Activated B cell treated with CpG ODN at 0.5 μM for 24 hours (primary cell): ENCODE data around the gene ADAMTS15. TPM values are rescaled to one million over a fixed set of nuclear protein-coding genes. Genes with fewer than 3 reads are reported as not detected.

Experiments used
- ATAC-seq: fragments of 200-7000 bp; cut with Tn5 transposase; one replicate; pipeline ENCODE4 v1.10.0; 2021; ENCODE audit warnings: low read depth, mild to moderate bottlenecking, moderate library complexity
- CTCF ChIA-PET: fragments of 350-600 bp; sonication (Branson Sonifier 250); formaldehyde crosslinking; loops from one replicate; lab custom pipeline; 2021; ENCODE audit warnings: antibody characterized with exemption; lab: Charles Lee
- POLR2A ChIA-PET: fragments of 350-600 bp; sonication (Branson Sonifier 250); formaldehyde crosslinking; loops from one replicate; lab custom pipeline; 2021; ENCODE audit warnings: antibody characterized with exemption; lab: Charles Lee
- DNase-seq: peaks from one replicate; pipeline ENCODE4 v3.0.0; 2022
- H3K27ac Mint-ChIP-seq: one replicate; pipeline ENCODE4 v1.8.0; 2020; ENCODE audit warnings: mixed read lengths
- H3K27me3 Mint-ChIP-seq: one replicate; pipeline ENCODE4 v1.8.0; 2021; ENCODE audit warnings: mixed read lengths
- H3K36me3 Mint-ChIP-seq: one replicate; pipeline ENCODE4 v1.8.0; 2021; ENCODE audit warnings: low read depth, mixed read lengths
- H3K4me1 Mint-ChIP-seq: one replicate; pipeline ENCODE4 v1.8.0; 2021; ENCODE audit warnings: mixed read lengths
- H3K4me3 Mint-ChIP-seq: one replicate; pipeline ENCODE4 v1.8.0; 2020; ENCODE audit warnings: mild to moderate bottlenecking, mixed read lengths
- H3K9me3 Mint-ChIP-seq: one replicate; pipeline ENCODE4 v1.8.0; 2020; ENCODE audit warnings: mixed read lengths
- CTCF ChIP-seq: fragments of 200-600 bp; IDR thresholded peaks from one replicate; pipeline ENCODE4 v1.8.0; 2022; ENCODE audit warnings: antibody characterized with exemption, mild to moderate bottlenecking
- intact Hi-C: fragments of 100-400 bp; cut with micrococcal nuclease; formaldehyde crosslinking; loops from one replicate; pipeline ENCODE4 v1.15.1; 2024
- total RNA-seq: library from RNA; stranded (reverse); gene quantifications from 2 replicates; pipeline ENCODE4 v1.2.3, GENCODE V29; 2022

ADAMTS15 gene
- total RNA-seq, 1 donor from 2014 or later = not detected

DNA sequence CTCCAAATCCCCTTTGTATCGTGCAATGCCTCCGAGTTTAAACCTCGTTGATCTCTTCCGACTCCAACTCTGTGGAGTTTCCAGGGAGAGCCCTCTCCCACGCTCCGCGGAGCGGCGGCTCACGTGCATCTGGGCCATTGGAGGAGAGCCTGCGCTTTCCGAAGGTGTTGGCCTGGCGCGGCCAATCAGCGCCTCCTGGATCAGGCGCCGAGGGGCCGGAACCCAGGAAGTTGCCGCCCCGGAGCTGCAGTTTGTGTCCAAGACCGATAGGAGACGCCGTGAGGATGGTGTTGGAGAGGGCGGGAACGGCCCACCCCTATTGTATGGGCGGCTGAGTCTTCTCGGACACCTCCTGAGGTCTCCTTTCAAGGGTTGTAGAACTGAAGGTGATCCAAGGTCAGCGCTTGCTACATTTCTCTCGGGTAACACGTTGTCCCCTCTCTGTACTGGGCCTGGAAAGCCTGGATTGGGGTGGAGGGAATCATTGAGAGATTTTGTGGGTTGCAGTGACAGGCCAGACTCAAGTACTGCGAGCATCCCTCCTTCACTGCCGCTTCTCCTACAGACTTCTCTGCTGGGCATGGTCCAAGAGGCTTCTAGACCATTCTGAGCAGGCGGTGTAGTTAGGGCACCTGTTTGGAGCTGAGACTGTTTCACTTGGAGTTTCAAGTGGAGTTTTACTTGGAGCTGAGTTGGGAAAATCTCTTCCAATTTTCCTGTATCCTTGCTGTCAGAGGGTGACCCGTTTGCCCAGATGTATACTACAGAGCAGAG is 1.7 kb downstream of the ADAMTS15 start:
- no peak for TF ChIP-seq CTCF
- Mint-ChIP-seq H3K27ac (no peak overlapping the region), H3K4me3 (no peak overlapping the region), H3K4me1 (peaks cover 10% of the 10 kb centered on the region), H3K27me3 (peaks cover 49% of the 10 kb centered on the region), H3K36me3 (no peaks in the 10 kb centered on the region), H3K9me3 (no peaks in the 10 kb centered on the region)
- ATAC-seq = no peak
- CTCF ChIA-PET = no interaction called here
- POLR2A ChIA-PET = no interaction called here
- intact Hi-C loops = no loop called here
- DNase-seq = no peak

GRCh38 chr11:130451231-130452019 is 3.0 kb downstream of the ADAMTS15 start:
- POLR2A ChIA-PET = no interaction called here
- Mint-ChIP-seq H3K4me3 (no peak overlapping the region), H3K36me3 (no peaks in the 10 kb centered on the region), H3K9me3 (no peaks in the 10 kb centered on the region), H3K27ac (no peak overlapping the region), H3K4me1 (peaks cover 10% of the 10 kb centered on the region), H3K27me3 (peaks cover 48% of the 10 kb centered on the region)
- DNase-seq = no peak
- CTCF ChIA-PET = interaction anchor here (1.1 kb wide), 1 partner anchor 9 kb away, joined by 4 read pairs; no protein-coding TSS in a partner anchor
- no peak for TF ChIP-seq CTCF
- no peak for ATAC-seq
- intact Hi-C loops = no loop called here

- Mint-ChIP-seq H3K9me3 (no peaks in the 10 kb centered on the region), H3K27me3 (peaks cover 40% of the 10 kb centered on the region), H3K4me3 (no peak overlapping the region), H3K4me1 (peaks cover 10% of the 10 kb centered on the region), H3K36me3 (no peaks in the 10 kb centered on the region), H3K27ac (no peak overlapping the region)
- ChIA-PET CTCF (no interaction called here), POLR2A (no interaction called here)
- intact Hi-C loops = no loop called here
- TF ChIP-seq CTCF = no peak
- DNase-seq = no peak
- ATAC-seq = no peak
Measured at GRCh38 chr11:130452176-130452575, 3.7 kb downstream of the ADAMTS15 start.

- intact Hi-C loops = no loop called here
- ATAC-seq (no peak), DNase-seq (no peak)
- no peak overlapping the region for H3K27ac Mint-ChIP-seq
- TF ChIP-seq CTCF = no peak
- H3K27me3 Mint-ChIP-seq = peaks cover 36% of the 10 kb centered on the region
- H3K36me3 Mint-ChIP-seq = no peaks in the 10 kb centered on the region
- CTCF ChIA-PET = interaction anchor here (0.7 kb wide), 1 partner anchor 409 kb away, joined by 3 read pairs; no protein-coding TSS in a partner anchor
- peaks cover 10% of the 10 kb centered on the region for H3K4me1 Mint-ChIP-seq
- POLR2A ChIA-PET = interaction anchor here (0.8 kb wide), 1 partner anchor 12 kb away, joined by 3 read pairs; no protein-coding TSS in a partner anchor
- no peaks in the 10 kb centered on the region for H3K9me3 Mint-ChIP-seq
- H3K4me3 Mint-ChIP-seq = no peak overlapping the region
Measured at GRCh38 chr11:130452940-130453339, 4.5 kb downstream of the ADAMTS15 start.
